GM21717 (cell line): ENCODE data around the gene GMDS.

Experiments used
- ATAC-seq: cut with Tn5 transposase; IDR thresholded peaks from one replicate; pipeline ENCODE4 v1.9.1; 2021; ENCODE audit warnings: mild to moderate bottlenecking, moderate library complexity; ENCODE audit not compliant: unreplicated experiment

Gene GMDS

GRCh38 chr6:1639430-1639829 lies 606.0 kb downstream of the GMDS start:
- no peak for ATAC-seq

GRCh38 chr6:1636971-1637871 lies 608.2 kb downstream of the GMDS start:
- no peak for ATAC-seq

- ATAC-seq: no peak
Observed at GRCh38 chr6:1636272-1636825, 609.1 kb downstream of the GMDS start.

GRCh38 chr6:1635305-1636010 lies 609.9 kb downstream of the GMDS start:
- no peak for ATAC-seq

GRCh38 chr6:1634081-1634480 lies 611.3 kb downstream of the GMDS start:
- no peak for ATAC-seq

GRCh38 chr6:1633366-1634021 lies 611.9 kb downstream of the GMDS start:
- no peak for ATAC-seq

GRCh38 chr6:1631251-1631650 lies 614.2 kb downstream of the GMDS start:
- no peak for ATAC-seq

- ATAC-seq: no peak
Observed at GRCh38 chr6:1630771-1631217, 614.6 kb downstream of the GMDS start.

- no peak for ATAC-seq
Observed at GRCh38 chr6:1630212-1630770, 615.1 kb downstream of the GMDS start.

- ATAC-seq: no peak
Observed at GRCh38 chr6:1629316-1629715, 616.1 kb downstream of the GMDS start.

GRCh38 chr6:1627827-1628560 lies 617.4 kb downstream of the GMDS start:
- no peak for ATAC-seq

- no peak for ATAC-seq
Observed at GRCh38 chr6:1626481-1626880, 618.9 kb downstream of the GMDS start.

- ATAC-seq: no peak
Observed at GRCh38 chr6:1625794-1626435, 619.5 kb downstream of the GMDS start.

- ATAC-seq: peak; percentile 26
Observed at GRCh38 chr6:1624851-1625781, 620.3 kb downstream of the GMDS start.

GRCh38 chr6:1624058-1624850 lies 621.2 kb downstream of the GMDS start:
- ATAC-seq: peak; percentile 64

- no peak for ATAC-seq
Observed at GRCh38 chr6:1623769-1624057, 621.7 kb downstream of the GMDS start.

- no peak for ATAC-seq
Observed at GRCh38 chr6:1622851-1623768, 622.3 kb downstream of the GMDS start.
